OCI-LY1 (cell line): ENCODE results near the gene JMJD4.

Experiments
- H2AFZ ChIP-seq: fragments of 200-600 bp; sonication (generic), shearing (Covaris generic); 2 replicates; pipeline ENCODE4 v1.6.0; 2014; ENCODE audit warnings: antibody characterized with exemption, mild to moderate bottlenecking, low read length
- H3F3A ChIP-seq: fragments of 200-600 bp; sonication (generic), shearing (Covaris generic); 2 replicates; pipeline ENCODE4 v1.6.0; 2014; ENCODE audit warnings: mild to moderate bottlenecking, antibody characterized with exemption, low read length, moderate library complexity; ENCODE audit not compliant: insufficient read depth
- H3K27ac ChIP-seq: fragments of 200-600 bp; sonication (generic); 2 replicates; pipeline ENCODE4 v1.5.1; 2014; ENCODE audit warnings: low read length, mixed run types, mild to moderate bottlenecking, low read depth; ENCODE audit not compliant: poor library complexity, severe bottlenecking
- H3K27me3 ChIP-seq: fragments of 200-600 bp; sonication (generic); 2 replicates; pipeline ENCODE4 v1.6.0; 2014; ENCODE audit warnings: antibody characterized with exemption, mild to moderate bottlenecking, low read length, moderate library complexity; ENCODE audit not compliant: insufficient read depth
- H3K36me3 ChIP-seq: fragments of 200-600 bp; sonication (generic); 2 replicates; pipeline ENCODE4 v1.6.1; 2014; ENCODE audit warnings: mild to moderate bottlenecking, antibody characterized with exemption, low read length, moderate library complexity, mixed read lengths; ENCODE audit not compliant: insufficient read depth
- H3K4me1 ChIP-seq: fragments of 200-600 bp; sonication (generic); 2 replicates; pipeline ENCODE4 v1.5.1; 2014; ENCODE audit warnings: mild to moderate bottlenecking, low read length, moderate library complexity; ENCODE audit not compliant: insufficient read depth, severe bottlenecking
- H3K4me2 ChIP-seq: fragments of 200-600 bp; sonication (generic), shearing (Covaris generic); 2 replicates; pipeline ENCODE4 v1.6.1; 2014; ENCODE audit warnings: low read length
- H3K4me3 ChIP-seq: fragments of 200-600 bp; sonication (generic); 2 replicates; pipeline ENCODE4 v1.5.1; 2014; ENCODE audit warnings: low read length, low read depth, mild to moderate bottlenecking, mixed read lengths; ENCODE audit not compliant: poor library complexity, severe bottlenecking
- H3K79me2 ChIP-seq: fragments of 200-600 bp; shearing (Covaris generic); 2 replicates; pipeline ENCODE4 v1.6.1; 2016; ENCODE audit warnings: mixed run types, low read length, mixed read lengths; ENCODE audit not compliant: insufficient read depth
- H3K9ac ChIP-seq: fragments of 200-600 bp; sonication (generic), shearing (Covaris generic); 2 replicates; pipeline ENCODE4 v1.6.1; 2014; ENCODE audit warnings: mild to moderate bottlenecking, low read length, mixed read lengths
- H3K9me2 ChIP-seq: fragments of 200-600 bp; sonication (generic), shearing (Covaris generic); 2 replicates; pipeline ENCODE4 v1.6.1; 2014; ENCODE audit warnings: low read depth, mild to moderate bottlenecking, low read length, mixed read lengths
- H3K9me3 ChIP-seq: fragments of 200-600 bp; shearing (Covaris generic); 2 replicates; pipeline ENCODE4 v1.6.1; 2014; ENCODE audit warnings: low read length, mixed read lengths
- H4K20me1 ChIP-seq: fragments of 200-600 bp; sonication (generic), shearing (Covaris generic); 2 replicates; pipeline ENCODE4 v1.6.0; 2016; ENCODE audit warnings: mild to moderate bottlenecking, low read length; ENCODE audit not compliant: insufficient read depth
- EZH2 ChIP-seq: fragments of 200-600 bp; sonication (generic), shearing (Covaris generic); IDR thresholded peaks from 2 replicates; pipeline ENCODE4 v1.8.0; 2017; ENCODE audit warnings: borderline replicate concordance, mixed run types, mild to moderate bottlenecking, antibody characterized with exemption, low read length, moderate library complexity, mixed read lengths
- TF ChIP-seq, protein P1 (sequence below): fragments of 200-600 bp; sonication (generic), shearing (Covaris generic); IDR thresholded peaks from 2 replicates; pipeline ENCODE4 v1.5.1; 2017; ENCODE audit warnings: mild to moderate bottlenecking, antibody characterized with exemption, low read length, moderate library complexity, mixed read lengths

Gene JMJD4

DNA sequence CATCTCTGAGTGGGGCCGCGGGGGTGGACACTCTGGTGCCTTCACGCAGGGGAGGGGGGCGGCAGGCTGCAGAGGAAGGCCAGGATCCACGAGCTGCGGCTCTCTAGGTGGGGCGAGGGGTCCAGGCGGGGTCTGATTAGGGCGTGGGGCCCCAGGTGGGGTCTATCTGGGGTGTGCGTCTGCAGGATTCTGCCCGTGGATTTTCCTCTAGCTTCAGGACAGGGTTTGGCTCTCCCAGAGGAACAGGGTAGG lies 6.3 kb downstream of the JMJD4 start:
- Histone ChIP-seq H3K9me3 (no peaks in the 10 kb centered on the region), H3K9ac (peak overlapping the region; percentile 74), H3K27ac (no peak overlapping the region), H3K9me2 (no peaks in the 10 kb centered on the region), H3K4me2 (peak overlapping the region; percentile 85), H3F3A (no peaks in the 10 kb centered on the region), H3K27me3 (no peaks in the 10 kb centered on the region), H3K4me1 (peaks cover 26% of the 10 kb centered on the region), H4K20me1 (no peaks in the 10 kb centered on the region), H3K36me3 (peaks cover 29% of the 10 kb centered on the region; the same call in 1 of the 2 replicates), H3K4me3 (peak overlapping the region; percentile 64), H3K79me2 (no peaks in the 10 kb centered on the region), H2AFZ (no peak overlapping the region)
- TF ChIP-seq, protein P1, sequence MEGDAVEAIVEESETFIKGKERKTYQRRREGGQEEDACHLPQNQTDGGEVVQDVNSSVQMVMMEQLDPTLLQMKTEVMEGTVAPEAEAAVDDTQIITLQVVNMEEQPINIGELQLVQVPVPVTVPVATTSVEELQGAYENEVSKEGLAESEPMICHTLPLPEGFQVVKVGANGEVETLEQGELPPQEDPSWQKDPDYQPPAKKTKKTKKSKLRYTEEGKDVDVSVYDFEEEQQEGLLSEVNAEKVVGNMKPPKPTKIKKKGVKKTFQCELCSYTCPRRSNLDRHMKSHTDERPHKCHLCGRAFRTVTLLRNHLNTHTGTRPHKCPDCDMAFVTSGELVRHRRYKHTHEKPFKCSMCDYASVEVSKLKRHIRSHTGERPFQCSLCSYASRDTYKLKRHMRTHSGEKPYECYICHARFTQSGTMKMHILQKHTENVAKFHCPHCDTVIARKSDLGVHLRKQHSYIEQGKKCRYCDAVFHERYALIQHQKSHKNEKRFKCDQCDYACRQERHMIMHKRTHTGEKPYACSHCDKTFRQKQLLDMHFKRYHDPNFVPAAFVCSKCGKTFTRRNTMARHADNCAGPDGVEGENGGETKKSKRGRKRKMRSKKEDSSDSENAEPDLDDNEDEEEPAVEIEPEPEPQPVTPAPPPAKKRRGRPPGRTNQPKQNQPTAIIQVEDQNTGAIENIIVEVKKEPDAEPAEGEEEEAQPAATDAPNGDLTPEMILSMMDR: no peak

DNA sequence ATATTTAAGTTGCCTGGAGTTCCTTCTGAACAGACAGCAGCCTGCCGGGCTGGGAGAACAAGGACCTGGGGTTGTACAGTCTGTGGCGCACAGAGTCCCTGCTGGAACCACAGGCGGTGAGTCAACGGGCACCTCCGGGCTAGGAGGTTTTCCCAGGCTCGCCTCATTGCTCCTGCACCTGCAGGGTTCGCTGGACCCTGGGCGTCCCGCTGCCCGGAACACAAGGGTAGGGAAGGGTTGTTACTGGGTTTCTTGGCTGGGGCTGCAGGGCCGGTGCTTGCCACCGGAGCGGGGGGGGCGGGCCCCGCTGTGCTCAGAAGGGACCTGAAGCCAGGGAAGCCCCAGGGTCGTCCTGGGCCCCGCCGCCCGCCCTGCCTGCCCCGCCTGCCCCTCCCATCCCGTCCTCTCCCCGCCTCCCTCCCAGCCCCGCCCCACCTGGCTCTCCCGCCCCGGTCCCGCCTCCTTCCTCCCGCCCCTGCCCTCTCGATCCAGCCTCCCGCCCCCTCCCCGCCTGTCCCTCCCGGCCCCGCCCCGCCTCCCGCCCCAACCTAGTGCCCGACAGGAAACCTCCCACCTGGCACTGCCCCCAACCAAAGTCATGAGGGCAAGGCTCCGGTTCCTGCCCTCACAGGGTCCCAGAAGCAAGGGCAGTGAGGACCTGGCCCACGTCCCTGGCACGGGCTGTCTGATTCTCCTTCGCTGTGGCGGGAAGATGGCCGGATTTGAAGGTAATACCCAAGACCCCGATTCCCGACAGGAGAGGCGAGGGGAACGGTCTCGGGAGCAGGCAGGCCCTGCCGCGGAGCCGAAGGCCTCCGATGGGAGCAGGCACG lies 6.8 kb downstream of the JMJD4 start:
- peak overlapping the region; percentile 64 for H3K4me3 ChIP-seq
- H2AFZ ChIP-seq: no peak overlapping the region
- TF ChIP-seq, protein P1: no peak
- TF ChIP-seq EZH2: no peak
- H3K4me2 ChIP-seq: peak overlapping the region; percentile 88
- peak overlapping the region; percentile 74 for H3K9ac ChIP-seq
- no peaks in the 10 kb centered on the region for H3K9me3 ChIP-seq
- H3K36me3 ChIP-seq: peaks cover 23% of the 10 kb centered on the region; the same call in 1 of the 2 replicates
- H3K79me2 ChIP-seq: no peaks in the 10 kb centered on the region
- H4K20me1 ChIP-seq: no peaks in the 10 kb centered on the region
- peaks cover 22% of the 10 kb centered on the region for H3K4me1 ChIP-seq
- H3K27me3 ChIP-seq: no peaks in the 10 kb centered on the region
- no peaks in the 10 kb centered on the region for H3K9me2 ChIP-seq
- H3K27ac ChIP-seq: no peak overlapping the region
- H3F3A ChIP-seq: no peaks in the 10 kb centered on the region

DNA sequence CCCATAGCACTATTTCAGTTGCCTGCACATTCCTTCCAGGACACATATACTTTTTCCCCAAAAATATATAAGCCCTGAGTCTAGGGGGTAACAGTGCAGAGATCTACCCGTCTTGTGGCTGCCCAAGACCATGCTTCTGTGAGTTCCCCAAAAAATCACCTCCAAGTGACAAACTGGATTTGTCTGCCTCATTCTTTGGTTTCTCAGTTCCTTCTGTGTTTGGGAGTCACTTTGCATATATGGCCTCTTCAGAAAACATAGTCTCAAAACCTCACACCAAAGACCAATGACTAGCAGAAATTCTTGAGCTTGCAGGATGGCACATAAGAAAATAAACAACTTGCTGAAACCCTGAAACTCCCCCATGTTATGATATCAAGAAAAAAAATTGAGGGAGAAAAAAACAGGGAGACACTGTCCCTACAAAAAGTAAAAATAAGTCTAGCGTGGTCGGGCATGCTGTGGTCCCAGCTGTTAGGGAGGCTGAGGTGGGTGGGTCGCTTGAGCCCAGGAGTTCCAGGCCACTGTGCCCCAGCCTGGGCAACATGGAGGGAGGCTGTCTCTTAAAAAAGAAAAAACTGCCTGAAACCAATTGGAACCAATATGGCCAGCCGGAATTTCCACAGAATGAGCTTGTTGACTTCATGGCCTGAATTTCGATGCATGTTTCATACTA lies 8.0 kb downstream of the JMJD4 start:
- H4K20me1 ChIP-seq: no peaks in the 10 kb centered on the region
- H3K27ac ChIP-seq: no peak overlapping the region
- H2AFZ ChIP-seq: no peak overlapping the region
- no peak overlapping the region for H3K9ac ChIP-seq
- no peak overlapping the region for H3K4me2 ChIP-seq
- H3K9me2 ChIP-seq: no peaks in the 10 kb centered on the region
- H3K9me3 ChIP-seq: no peaks in the 10 kb centered on the region
- H3K79me2 ChIP-seq: no peaks in the 10 kb centered on the region
- H3F3A ChIP-seq: no peaks in the 10 kb centered on the region
- no peaks in the 10 kb centered on the region for H3K27me3 ChIP-seq
- TF ChIP-seq, protein P1: no peak
- no peak for TF ChIP-seq EZH2
- peaks cover 22% of the 10 kb centered on the region for H3K4me1 ChIP-seq
- no peak overlapping the region for H3K4me3 ChIP-seq
- peaks cover 11% of the 10 kb centered on the region; the same call in 1 of the 2 replicates for H3K36me3 ChIP-seq
